K562 (cell line): ENCODE data around the gene CENPE. TPM values are rescaled to one million over a fixed set of nuclear protein-coding genes. Genes with fewer than 3 reads are reported as not detected.
A peak's percentile ranks its signal among the peaks of the same experiment; 100 is the strongest.

Experiments used
- ARID2 ChIP-seq: fragments of 450-650 bp; IDR thresholded peaks from 2 replicates; pipeline ENCODE4 v1.6.1; 2017; ENCODE audit warnings: antibody characterized with exemption, mild to moderate bottlenecking
- CXXC5 ChIP-seq: fragments of 250-450 bp; sonication (Bioruptor Pico); IDR thresholded peaks from 2 replicates; pipeline ENCODE4 v1.8.0; 2022; ENCODE audit warnings: inconsistent platforms, mild to moderate bottlenecking, moderate library complexity
- ETV6 ChIP-seq, 3 experiments: fragments of 150-350 bp in 1 of 3; sonication (generic) in 1 of 3; formaldehyde crosslinking in 1 of 3; IDR thresholded peaks; 2 replicates each; pipeline versions ENCODE4 v1.6.1 to v1.8.0; 2014 to 2022; ENCODE audit warnings: borderline replicate concordance in 2 of 3, low read depth in 2 of 3, antibody characterized with exemption in 1 of 3, low read length in 1 of 3, mild to moderate bottlenecking in 1 of 3, missing genetic modification reagents in 1 of 3
- GATA2 ChIP-seq: sonication (generic); formaldehyde crosslinking; IDR thresholded peaks from 2 replicates; pipeline ENCODE4 v1.4.0; 2020; ENCODE audit warnings: mild to moderate bottlenecking, missing genetic modification reagents
- GTF2E2 ChIP-seq: fragments of 200-800 bp; sonication (Bioruptor generic); IDR thresholded peaks from 2 replicates; pipeline ENCODE4 v1.6.1; 2016; ENCODE audit warnings: missing genetic modification characterization, missing compliant biosample characterization
- MYBL2 ChIP-seq, 2 experiments: fragments of 450-650 bp in 1 of 2; sonication (generic) in 1 of 2; formaldehyde crosslinking in 1 of 2; IDR thresholded peaks; 2 replicates each; pipeline versions ENCODE4 v1.6.1 to v1.8.1; 2017 to 2022; ENCODE audit warnings: borderline replicate concordance in 1 of 2, inconsistent platforms in 1 of 2, low read depth in 1 of 2, mild to moderate bottlenecking in 1 of 2, missing genetic modification reagents in 1 of 2, moderate library complexity in 1 of 2
- POLR2H ChIP-seq: IDR thresholded peaks from 2 replicates; pipeline ENCODE4 v1.6.1; 2016; ENCODE audit warnings: missing genetic modification characterization, low read depth, mild to moderate bottlenecking, control low read depth, missing compliant biosample characterization, moderate library complexity
- RBM17 ChIP-seq: fragments of 200-400 bp; formaldehyde crosslinking; IDR thresholded peaks from 2 replicates; pipeline ENCODE4 v1.6.1; 2017; ENCODE audit warnings: low read depth, mild to moderate bottlenecking, low read length, borderline replicate concordance
- TAF9B ChIP-seq: fragments of 450-650 bp; IDR thresholded peaks from 2 replicates; pipeline ENCODE4 v1.6.1; 2018; ENCODE audit warnings: mild to moderate bottlenecking; ENCODE audit not compliant: partially characterized antibody
- TCF15 ChIP-seq: fragments of 250-450 bp; sonication (Bioruptor Pico); IDR thresholded peaks from 2 replicates; pipeline ENCODE4 v1.8.0; 2022; ENCODE audit warnings: moderate library complexity, mild to moderate bottlenecking, inconsistent platforms
- ZNF124 ChIP-seq: sonication (generic); formaldehyde crosslinking; IDR thresholded peaks from 2 replicates; pipeline ENCODE4 v1.8.1; 2022; ENCODE audit warnings: missing genetic modification reagents
- ZNF134 ChIP-seq: fragments of 250-450 bp; sonication (Bioruptor Pico); conservative IDR thresholded peaks from 2 replicates; pipeline ENCODE4 v1.4.0; 2020
- ZNF143 ChIP-seq: sonication (generic); formaldehyde crosslinking; IDR thresholded peaks from 2 replicates; pipeline ENCODE4 v1.9.0; 2022; ENCODE audit warnings: mild to moderate bottlenecking, missing genetic modification reagents
- ZNF717 ChIP-seq: fragments of 250-450 bp; sonication (Bioruptor Pico); IDR thresholded peaks from 2 replicates; pipeline ENCODE4 v1.5.0; 2021
- polyA plus RNA-seq, 8 experiments: library from polyadenylated mRNA; depleted of rRNA in 4 of 8; stranded (reverse) in 5 of 8; unstranded in 3 of 8; fragments of >200 nt; fragmentation: Nextera tagmentation in 2 of 8; fragmentation: Illumina TruSeq in 1 of 8; extraction: Ambion mirVana in 2 of 8; extraction: Trizol in 1 of 8; gene quantifications; 2 replicates each; pipeline versions ENCODE4 v1.2.1 to v1.2.3, GENCODE V29; 2011 to 2014; ENCODE audit warnings: inconsistent platforms in 1 of 8, missing spikeins in 1 of 8
- total RNA-seq, 7 experiments: library from RNA; depleted of rRNA in 6 of 7; stranded (reverse); fragments of >200 nt in 6 of 7; fragmentation: Illumina TruSeq in 2 of 7; extraction: Trizol in 2 of 7; gene quantifications; 2 replicates each; pipeline versions ENCODE4 v1.2.1 to v1.2.3, GENCODE V29; 2011 to 2021; ENCODE audit warnings: low replicate concordance in 1 of 7
- TF ChIP-seq, protein P1 (sequence below): IDR thresholded peaks from 3 replicates; pipeline ENCODE4 v1.6.1; 2011; ENCODE audit warnings: borderline replicate concordance, mild to moderate bottlenecking, moderate library complexity; ENCODE audit not compliant: insufficient read length; ENCODE audit errors: extremely low read depth
- TF ChIP-seq, protein P2 (sequence below): sonication (generic); formaldehyde crosslinking; IDR thresholded peaks from 2 replicates; pipeline ENCODE4 v1.8.0; 2022; ENCODE audit warnings: mild to moderate bottlenecking, low read depth, missing genetic modification reagents
- TF ChIP-seq, protein P3 (sequence below): fragments of 200-800 bp; sonication (Bioruptor generic); IDR thresholded peaks from 2 replicates; pipeline ENCODE4 v1.6.1; 2017; ENCODE audit warnings: missing genetic modification characterization, missing compliant biosample characterization
- TF ChIP-seq, protein P4 (sequence below): sonication (generic); formaldehyde crosslinking; IDR thresholded peaks from 2 replicates; pipeline ENCODE4 v1.8.0; 2022; ENCODE audit warnings: mild to moderate bottlenecking, missing genetic modification reagents

The CENPE gene
- total and polyA plus RNA-seq, 9 of the 15 experiments (the other 6 are each of a cell fraction or from before 2014, with no cell fraction given): 9.9 to 53.2 (median 27.4) TPM

DNA sequence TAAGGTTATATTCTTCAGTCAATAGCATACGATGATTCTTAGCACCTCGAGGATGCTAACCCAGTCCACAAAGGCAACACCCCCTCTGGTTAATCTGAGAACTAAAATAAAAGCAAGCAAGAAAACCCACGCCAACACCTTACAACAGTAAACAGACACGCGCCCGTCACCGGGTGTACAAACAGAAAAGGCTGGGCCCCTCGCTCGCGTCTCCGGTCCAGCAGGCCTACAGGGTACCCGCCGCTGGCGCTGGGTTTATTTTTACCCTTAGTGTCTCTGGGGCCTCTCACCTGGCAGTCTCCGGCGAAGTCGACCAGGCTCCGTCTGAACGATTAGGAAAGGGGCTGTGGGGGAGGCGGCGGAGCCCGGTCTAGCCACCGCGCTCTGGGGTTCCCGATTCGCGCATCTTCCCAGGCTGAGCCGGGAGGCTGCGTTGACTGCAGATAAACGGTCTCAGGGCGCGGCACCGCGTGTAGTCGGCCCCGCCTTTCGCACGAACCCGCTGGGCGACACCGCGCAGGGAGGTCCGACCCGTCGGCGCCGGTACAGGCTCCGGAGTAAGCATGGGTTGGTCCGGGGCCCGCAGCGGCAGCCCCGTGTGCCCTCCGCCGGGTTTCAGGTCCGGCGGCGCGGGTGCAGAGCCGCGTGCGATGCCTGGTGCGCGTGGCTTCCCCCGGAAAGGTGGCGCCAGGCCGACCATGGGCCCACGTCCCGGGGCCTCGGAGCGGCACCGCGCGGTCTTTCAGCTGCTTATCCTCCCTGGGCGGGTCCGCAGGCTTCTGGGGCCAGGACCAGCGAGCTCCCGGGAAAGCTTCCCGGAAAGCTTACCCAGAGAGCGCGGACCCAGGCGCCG, 122.0 kb downstream of the CENPE start (continued):
- TF ChIP-seq, protein P1, sequence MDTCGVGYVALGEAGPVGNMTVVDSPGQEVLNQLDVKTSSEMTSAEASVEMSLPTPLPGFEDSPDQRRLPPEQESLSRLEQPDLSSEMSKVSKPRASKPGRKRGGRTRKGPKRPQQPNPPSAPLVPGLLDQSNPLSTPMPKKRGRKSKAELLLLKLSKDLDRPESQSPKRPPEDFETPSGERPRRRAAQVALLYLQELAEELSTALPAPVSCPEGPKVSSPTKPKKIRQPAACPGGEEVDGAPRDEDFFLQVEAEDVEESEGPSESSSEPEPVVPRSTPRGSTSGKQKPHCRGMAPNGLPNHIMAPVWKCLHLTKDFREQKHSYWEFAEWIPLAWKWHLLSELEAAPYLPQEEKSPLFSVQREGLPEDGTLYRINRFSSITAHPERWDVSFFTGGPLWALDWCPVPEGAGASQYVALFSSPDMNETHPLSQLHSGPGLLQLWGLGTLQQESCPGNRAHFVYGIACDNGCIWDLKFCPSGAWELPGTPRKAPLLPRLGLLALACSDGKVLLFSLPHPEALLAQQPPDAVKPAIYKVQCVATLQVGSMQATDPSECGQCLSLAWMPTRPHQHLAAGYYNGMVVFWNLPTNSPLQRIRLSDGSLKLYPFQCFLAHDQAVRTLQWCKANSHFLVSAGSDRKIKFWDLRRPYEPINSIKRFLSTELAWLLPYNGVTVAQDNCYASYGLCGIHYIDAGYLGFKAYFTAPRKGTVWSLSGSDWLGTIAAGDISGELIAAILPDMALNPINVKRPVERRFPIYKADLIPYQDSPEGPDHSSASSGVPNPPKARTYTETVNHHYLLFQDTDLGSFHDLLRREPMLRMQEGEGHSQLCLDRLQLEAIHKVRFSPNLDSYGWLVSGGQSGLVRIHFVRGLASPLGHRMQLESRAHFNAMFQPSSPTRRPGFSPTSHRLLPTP: no peak
- TF ChIP-seq ZNF134 (CRISPR knock-in tag) (0 out of 2 replicates have a peak, but pooled peaks have one; percentile 23), ARID2 (no peak), TAF9B (peak; percentile 14), GTF2E2 (tag) (no peak), GATA2 (CRISPR knock-in tag) (no peak), TCF15 (CRISPR knock-in tag) (no peak), CXXC5 (CRISPR knock-in tag) (peak; percentile 88), POLR2H (tag) (no peak), ZNF717 (CRISPR knock-in tag) (no peak), ZNF124 (CRISPR knock-in tag) (0 out of 2 replicates have a peak, but pooled peaks have one; percentile 40), RBM17 (no peak), ETV6 (IDR thresholded peaks at IDR 0.05; ENCODE audit: borderline replicate concordance in 1 of 2, low read depth in 2 of 2, low read length in 1 of 2) (no peak), ETV6 (CRISPR knock-in tag; IDR thresholded peaks at IDR 0.05; ENCODE audit: borderline replicate concordance) (peak; percentile 80; the same call in 1 of the 2 replicates), ZNF143 (CRISPR knock-in tag) (no peak), MYBL2 (IDR thresholded peaks at IDR 0.05; ENCODE audit: low read depth) (peak; percentile 20; the same call in 1 of the 2 replicates), MYBL2 (CRISPR knock-in tag; IDR thresholded peaks at IDR 0.05; ENCODE audit: borderline replicate concordance) (no peak)
- TF ChIP-seq, protein P2, sequence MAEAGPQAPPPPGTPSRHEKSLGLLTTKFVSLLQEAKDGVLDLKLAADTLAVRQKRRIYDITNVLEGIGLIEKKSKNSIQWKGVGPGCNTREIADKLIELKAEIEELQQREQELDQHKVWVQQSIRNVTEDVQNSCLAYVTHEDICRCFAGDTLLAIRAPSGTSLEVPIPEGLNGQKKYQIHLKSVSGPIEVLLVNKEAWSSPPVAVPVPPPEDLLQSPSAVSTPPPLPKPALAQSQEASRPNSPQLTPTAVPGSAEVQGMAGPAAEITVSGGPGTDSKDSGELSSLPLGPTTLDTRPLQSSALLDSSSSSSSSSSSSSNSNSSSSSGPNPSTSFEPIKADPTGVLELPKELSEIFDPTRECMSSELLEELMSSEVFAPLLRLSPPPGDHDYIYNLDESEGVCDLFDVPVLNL: peak; percentile 17; the same call in 1 of the 2 replicates
- TF ChIP-seq, protein P3, sequence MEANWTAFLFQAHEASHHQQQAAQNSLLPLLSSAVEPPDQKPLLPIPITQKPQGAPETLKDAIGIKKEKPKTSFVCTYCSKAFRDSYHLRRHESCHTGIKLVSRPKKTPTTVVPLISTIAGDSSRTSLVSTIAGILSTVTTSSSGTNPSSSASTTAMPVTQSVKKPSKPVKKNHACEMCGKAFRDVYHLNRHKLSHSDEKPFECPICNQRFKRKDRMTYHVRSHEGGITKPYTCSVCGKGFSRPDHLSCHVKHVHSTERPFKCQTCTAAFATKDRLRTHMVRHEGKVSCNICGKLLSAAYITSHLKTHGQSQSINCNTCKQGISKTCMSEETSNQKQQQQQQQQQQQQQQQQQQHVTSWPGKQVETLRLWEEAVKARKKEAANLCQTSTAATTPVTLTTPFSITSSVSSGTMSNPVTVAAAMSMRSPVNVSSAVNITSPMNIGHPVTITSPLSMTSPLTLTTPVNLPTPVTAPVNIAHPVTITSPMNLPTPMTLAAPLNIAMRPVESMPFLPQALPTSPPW: peak; percentile 52; the same call in 1 of the 2 replicates
- TF ChIP-seq, protein P4, sequence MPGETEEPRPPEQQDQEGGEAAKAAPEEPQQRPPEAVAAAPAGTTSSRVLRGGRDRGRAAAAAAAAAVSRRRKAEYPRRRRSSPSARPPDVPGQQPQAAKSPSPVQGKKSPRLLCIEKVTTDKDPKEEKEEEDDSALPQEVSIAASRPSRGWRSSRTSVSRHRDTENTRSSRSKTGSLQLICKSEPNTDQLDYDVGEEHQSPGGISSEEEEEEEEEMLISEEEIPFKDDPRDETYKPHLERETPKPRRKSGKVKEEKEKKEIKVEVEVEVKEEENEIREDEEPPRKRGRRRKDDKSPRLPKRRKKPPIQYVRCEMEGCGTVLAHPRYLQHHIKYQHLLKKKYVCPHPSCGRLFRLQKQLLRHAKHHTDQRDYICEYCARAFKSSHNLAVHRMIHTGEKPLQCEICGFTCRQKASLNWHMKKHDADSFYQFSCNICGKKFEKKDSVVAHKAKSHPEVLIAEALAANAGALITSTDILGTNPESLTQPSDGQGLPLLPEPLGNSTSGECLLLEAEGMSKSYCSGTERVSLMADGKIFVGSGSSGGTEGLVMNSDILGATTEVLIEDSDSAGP (CRISPR knock-in tag): no peak
